GM18519 (cell line): Measurements from ENCODE around the gene TDO2.
"Not testable (repeated sequence)": the region's sequence is repeated elsewhere in the genome, so short reads cannot be mapped to it uniquely, and the experiment has no call there.

ENCODE experiments used
- ATAC-seq: cut with Tn5 transposase; IDR thresholded peaks from one replicate; pipeline ENCODE4 v1.9.1; 2021; ENCODE audit warnings: mild to moderate bottlenecking, moderate library complexity; ENCODE audit not compliant: unreplicated experiment, low FRiP score

Gene TDO2

GRCh38 chr4:155903453-155903852 lies at the start of gene TDO2:
Gene TDO2 (plus strand): TSS chr4:155903696. CDS start chr4:155903759, 63 bp downstream.
- no peak for ATAC-seq

GRCh38 chr4:155854582-155855226 lies 48.8 kb upstream of the TDO2 start:
- no peak for ATAC-seq

- no peak for ATAC-seq
Observed at GRCh38 chr4:155855897-155856296, 47.6 kb upstream of the TDO2 start.

- ATAC-seq, result no peak
Observed at GRCh38 chr4:155866177-155866576, 37.3 kb upstream of the TDO2 start, which contains the start of gene ASIC5. Gene ASIC5 (minus strand): TSS chr4:155866277. CDS start chr4:155866226, 51 bp downstream.

- ATAC-seq, result no peak
Observed at GRCh38 chr4:155875878-155876277, 27.6 kb upstream of the TDO2 start.

GRCh38 chr4:155877971-155878370 lies 25.5 kb upstream of the TDO2 start:
- ATAC-seq, result no peak

- ATAC-seq, result no peak
Observed at GRCh38 chr4:155878611-155879010, 24.9 kb upstream of the TDO2 start.

GRCh38 chr4:155879767-155880166 lies 23.7 kb upstream of the TDO2 start:
- ATAC-seq, result no peak

- no peak for ATAC-seq
Observed at GRCh38 chr4:155881555-155881954, 21.9 kb upstream of the TDO2 start.

- no peak for ATAC-seq
Observed at GRCh38 chr4:155883895-155884294, 19.6 kb upstream of the TDO2 start.

GRCh38 chr4:155885666-155886065 lies 17.8 kb upstream of the TDO2 start:
- ATAC-seq, result no peak

GRCh38 chr4:155887045-155887444 lies 16.5 kb upstream of the TDO2 start:
- no peak for ATAC-seq

GRCh38 chr4:155887847-155888570 lies 15.5 kb upstream of the TDO2 start:
- no peak for ATAC-seq

- ATAC-seq, result no peak
Observed at GRCh38 chr4:155889031-155889793, 14.3 kb upstream of the TDO2 start.

- no peak for ATAC-seq
Observed at GRCh38 chr4:155889946-155890345, 13.6 kb upstream of the TDO2 start.

- ATAC-seq, result no peak
Observed at GRCh38 chr4:155891058-155891457, 12.4 kb upstream of the TDO2 start.

GRCh38 chr4:155898371-155898770 lies 5.1 kb upstream of the TDO2 start:
- ATAC-seq, result not testable (repeated sequence)

- ATAC-seq, result no peak
Observed at GRCh38 chr4:155899891-155900290, 3.6 kb upstream of the TDO2 start.

- ATAC-seq, result no peak
Observed at GRCh38 chr4:155900381-155900780, 3.1 kb upstream of the TDO2 start.

GRCh38 chr4:155901013-155901412 lies 2.5 kb upstream of the TDO2 start:
- ATAC-seq, result no peak

- ATAC-seq, result no peak
Observed at GRCh38 chr4:155904331-155904730, 835 bp downstream of the TDO2 start.
